Measurements from ENCODE around the gene UCP2.

UCP2 gene

GRCh38 chr11:74009675-74010305, 27.1 kb upstream of the UCP2 start:
- no peak overlapping the region for H2BK120ac ChIP-seq (ENCODE audit: low read depth, low read length)
- no peaks in the 10 kb centered on the region for H3K9me3 ChIP-seq (replicated peaks in 1 of 2; ENCODE audit: control insufficient read depth in 2 of 2, insufficient read depth in 1 of 2, low read depth in 1 of 2, low read length in 2 of 2)
- H3K4me1 ChIP-seq (ENCODE audit: control insufficient read depth in 2 of 2, insufficient read depth in 1 of 2, low read depth in 1 of 2, low read length in 2 of 2): peaks cover 0 to 2% of the 10 kb centered on the region in 2 donors
- H3K4me3 ChIP-seq (ENCODE audit: low read length in 2 of 2): no peak overlapping the region
- H3K4me2 ChIP-seq (ENCODE audit: insufficient read depth, low read length, poor library complexity, severe bottlenecking): no peak overlapping the region
- no peak overlapping the region for H2BK15ac ChIP-seq (ENCODE audit: low read length)
- no peak overlapping the region for H3K23ac ChIP-seq (ENCODE audit: low read depth, low read length, poor library complexity)
- no peak overlapping the region for H2BK12ac ChIP-seq (ENCODE audit: low read length)
- no peak overlapping the region for H2AK5ac ChIP-seq (ENCODE audit: low read depth, low read length)
- H4K91ac ChIP-seq (ENCODE audit: low read depth, low read length, poor library complexity): no peak overlapping the region
- H3K27me3 ChIP-seq (ENCODE audit: control insufficient read depth in 3 of 3, insufficient read depth in 3 of 3, low read depth in 1 of 3, low read length in 3 of 3): no peaks in the 10 kb centered on the region
- no peak overlapping the region for H3K4ac ChIP-seq (ENCODE audit: low read length)
- DNase-seq (ENCODE audit: low spot score): no peak
- H3K36me3 ChIP-seq (replicated peaks in 1 of 2; ENCODE audit: control insufficient read depth in 2 of 2, insufficient read depth in 2 of 2, low read length in 2 of 2): peaks cover 6 to 38% of the 10 kb centered on the region in 2 donors
- no peak overlapping the region for H3K27ac ChIP-seq (replicated peaks; ENCODE audit: low read length)
- no CpG with 5 or more reads among the region's 5 CpGs for WGBS, 2 donors (ENCODE audit: extremely low coverage in 2 of 2, insufficient read length in 2 of 2, insufficient replicate concordance in 1 of 2)
- H3K14ac ChIP-seq (ENCODE audit: low read length): no peak overlapping the region
- no peak overlapping the region for H4K8ac ChIP-seq (ENCODE audit: low read depth, low read length)
- H2BK5ac ChIP-seq (ENCODE audit: low read length): no peak overlapping the region
- no peak overlapping the region for H2AFZ ChIP-seq (ENCODE audit: low read length)
- H3K18ac ChIP-seq (ENCODE audit: low read length): no peak overlapping the region
- peak overlapping the region; percentile 24 for H3K9ac ChIP-seq (ENCODE audit: low read depth, low read length, poor library complexity)
- no peaks in the 10 kb centered on the region for H3K79me1 ChIP-seq (ENCODE audit: low read depth, low read length)

GRCh38 chr11:74009230-74009547, 26.5 kb upstream of the UCP2 start:
- H3K79me1 ChIP-seq (ENCODE audit: low read depth, low read length): no peaks in the 10 kb centered on the region
- no peak overlapping the region for H2BK120ac ChIP-seq (ENCODE audit: low read depth, low read length)
- WGBS, 2 donors (ENCODE audit: extremely low coverage in 2 of 2, insufficient read length in 2 of 2, insufficient replicate concordance in 1 of 2): no CpG with 5 or more reads among the region's 3 CpGs
- peaks cover 0 to 2% of the 10 kb centered on the region in 2 donors for H3K4me1 ChIP-seq (ENCODE audit: control insufficient read depth in 2 of 2, insufficient read depth in 1 of 2, low read depth in 1 of 2, low read length in 2 of 2)
- no peak overlapping the region for H2AFZ ChIP-seq (ENCODE audit: low read length)
- H2BK15ac ChIP-seq (ENCODE audit: low read length): no peak overlapping the region
- H3K23ac ChIP-seq (ENCODE audit: low read depth, low read length, poor library complexity): no peak overlapping the region
- H2AK5ac ChIP-seq (ENCODE audit: low read depth, low read length): no peak overlapping the region
- H3K36me3 ChIP-seq (replicated peaks in 1 of 2; ENCODE audit: control insufficient read depth in 2 of 2, insufficient read depth in 2 of 2, low read length in 2 of 2): peaks cover 6 to 42% of the 10 kb centered on the region in 2 donors
- H3K4ac ChIP-seq (ENCODE audit: low read length): no peak overlapping the region
- no peak overlapping the region for H3K18ac ChIP-seq (ENCODE audit: low read length)
- no peaks in the 10 kb centered on the region for H3K9me3 ChIP-seq (replicated peaks in 1 of 2; ENCODE audit: control insufficient read depth in 2 of 2, insufficient read depth in 1 of 2, low read depth in 1 of 2, low read length in 2 of 2)
- H3K27me3 ChIP-seq (ENCODE audit: control insufficient read depth in 3 of 3, insufficient read depth in 3 of 3, low read depth in 1 of 3, low read length in 3 of 3): no peaks in the 10 kb centered on the region
- H4K91ac ChIP-seq (ENCODE audit: low read depth, low read length, poor library complexity): no peak overlapping the region
- H3K9ac ChIP-seq (ENCODE audit: low read depth, low read length, poor library complexity): no peak overlapping the region
- no peak overlapping the region for H4K8ac ChIP-seq (ENCODE audit: low read depth, low read length)
- H3K27ac ChIP-seq (replicated peaks; ENCODE audit: low read length): no peak overlapping the region
- no peak overlapping the region for H3K4me3 ChIP-seq (ENCODE audit: low read length in 2 of 2)
- no peak overlapping the region for H2BK5ac ChIP-seq (ENCODE audit: low read length)
- H3K14ac ChIP-seq (ENCODE audit: low read length): no peak overlapping the region
- DNase-seq (ENCODE audit: low spot score): no peak
- no peak overlapping the region for H3K4me2 ChIP-seq (ENCODE audit: insufficient read depth, low read length, poor library complexity, severe bottlenecking)
- H2BK12ac ChIP-seq (ENCODE audit: low read length): no peak overlapping the region

- Histone ChIP-seq H2AK5ac (ENCODE audit: low read depth, low read length) (no peak within 1 kb of the TSS), H3K4me2 (ENCODE audit: insufficient read depth, low read length, poor library complexity, severe bottlenecking) (no peak within 1 kb of the TSS), H3K4me3 (ENCODE audit: low read length in 2 of 2) (no peak within 1 kb of the TSS), H3K36me3 (replicated peaks in 1 of 2; ENCODE audit: control insufficient read depth in 2 of 2, insufficient read depth in 2 of 2, low read length in 2 of 2) (peaks cover 4 to 45% of the 10 kb centered on the region in 2 donors), H4K8ac (ENCODE audit: low read depth, low read length) (no peak within 1 kb of the TSS), H3K9ac (ENCODE audit: low read depth, low read length, poor library complexity) (no peak within 1 kb of the TSS), H3K9me3 (replicated peaks in 1 of 2; ENCODE audit: control insufficient read depth in 2 of 2, insufficient read depth in 1 of 2, low read depth in 1 of 2, low read length in 2 of 2) (no peaks in the 10 kb centered on the region), H3K4me1 (ENCODE audit: control insufficient read depth in 2 of 2, insufficient read depth in 1 of 2, low read depth in 1 of 2, low read length in 2 of 2) (peaks cover 0 to 2% of the 10 kb centered on the region in 2 donors), H2BK120ac (ENCODE audit: low read depth, low read length) (no peak within 1 kb of the TSS), H3K23ac (ENCODE audit: low read depth, low read length, poor library complexity) (no peak within 1 kb of the TSS), H3K27ac (replicated peaks; ENCODE audit: low read length) (no peak within 1 kb of the TSS), H2BK5ac (ENCODE audit: low read length) (no peak within 1 kb of the TSS), H3K79me1 (ENCODE audit: low read depth, low read length) (no peaks in the 10 kb centered on the region), H3K18ac (ENCODE audit: low read length) (no peak within 1 kb of the TSS), H2AFZ (ENCODE audit: low read length) (no peak within 1 kb of the TSS), H3K14ac (ENCODE audit: low read length) (no peak within 1 kb of the TSS), H2BK12ac (ENCODE audit: low read length) (no peak within 1 kb of the TSS), H3K27me3 (ENCODE audit: control insufficient read depth in 3 of 3, insufficient read depth in 3 of 3, low read depth in 1 of 3, low read length in 3 of 3) (no peaks in the 10 kb centered on the region), H2BK15ac (ENCODE audit: low read length) (no peak within 1 kb of the TSS), H4K91ac (ENCODE audit: low read depth, low read length, poor library complexity) (no peak within 1 kb of the TSS), H3K4ac (ENCODE audit: low read length) (no peak within 1 kb of the TSS)
- no peak for DNase-seq (ENCODE audit: low spot score)
- no CpG with 5 or more reads among the region's 9 CpGs for WGBS, 2 donors (ENCODE audit: extremely low coverage in 2 of 2, insufficient read length in 2 of 2, insufficient replicate concordance in 1 of 2)
Measured at GRCh38 chr11:74008373-74009229, 26.0 kb upstream of the UCP2 start, which contains the start of gene UCP3. TSS of gene UCP3 (minus strand) at chr11:74009085. CDS start at chr11:74007042, 2,043 bp downstream.

- no peak overlapping the region for H3K14ac ChIP-seq (ENCODE audit: low read length)
- H2BK5ac ChIP-seq (ENCODE audit: low read length): no peak overlapping the region
- H3K36me3 ChIP-seq (replicated peaks in 1 of 2; ENCODE audit: control insufficient read depth in 2 of 2, insufficient read depth in 2 of 2, low read length in 2 of 2): peaks cover 5 to 45% of the 10 kb centered on the region in 2 donors
- no peak overlapping the region for H4K91ac ChIP-seq (ENCODE audit: low read depth, low read length, poor library complexity)
- no peak overlapping the region for H2BK15ac ChIP-seq (ENCODE audit: low read length)
- H3K9me3 ChIP-seq (replicated peaks in 1 of 2; ENCODE audit: control insufficient read depth in 2 of 2, insufficient read depth in 1 of 2, low read depth in 1 of 2, low read length in 2 of 2): no peaks in the 10 kb centered on the region
- peaks cover 0 to 2% of the 10 kb centered on the region in 2 donors for H3K4me1 ChIP-seq (ENCODE audit: control insufficient read depth in 2 of 2, insufficient read depth in 1 of 2, low read depth in 1 of 2, low read length in 2 of 2)
- no peak overlapping the region for H3K4me3 ChIP-seq (ENCODE audit: low read length in 2 of 2)
- no peak overlapping the region for H3K9ac ChIP-seq (ENCODE audit: low read depth, low read length, poor library complexity)
- no peak overlapping the region for H2AFZ ChIP-seq (ENCODE audit: low read length)
- H3K27me3 ChIP-seq (ENCODE audit: control insufficient read depth in 3 of 3, insufficient read depth in 3 of 3, low read depth in 1 of 3, low read length in 3 of 3): no peaks in the 10 kb centered on the region
- no peak overlapping the region for H3K18ac ChIP-seq (ENCODE audit: low read length)
- no peak overlapping the region for H3K23ac ChIP-seq (ENCODE audit: low read depth, low read length, poor library complexity)
- no CpG with 5 or more reads among the region's 6 CpGs for WGBS, 2 donors (ENCODE audit: extremely low coverage in 2 of 2, insufficient read length in 2 of 2, insufficient replicate concordance in 1 of 2)
- no peak overlapping the region for H2BK120ac ChIP-seq (ENCODE audit: low read depth, low read length)
- H3K4me2 ChIP-seq (ENCODE audit: insufficient read depth, low read length, poor library complexity, severe bottlenecking): no peak overlapping the region
- H2AK5ac ChIP-seq (ENCODE audit: low read depth, low read length): no peak overlapping the region
- DNase-seq (ENCODE audit: low spot score): no peak
- H4K8ac ChIP-seq (ENCODE audit: low read depth, low read length): no peak overlapping the region
- H2BK12ac ChIP-seq (ENCODE audit: low read length): no peak overlapping the region
- H3K79me1 ChIP-seq (ENCODE audit: low read depth, low read length): no peaks in the 10 kb centered on the region
- H3K27ac ChIP-seq (replicated peaks; ENCODE audit: low read length): no peak overlapping the region
- H3K4ac ChIP-seq (ENCODE audit: low read length): no peak overlapping the region
Measured at GRCh38 chr11:74007691-74008372, 25.2 kb upstream of the UCP2 start.
